Measurements from ENCODE around the gene CERS6. TPM values are rescaled to one million over a fixed set of nuclear protein-coding genes. Genes with fewer than 3 reads are reported as not detected.

Gene CERS6
- total and polyA plus RNA-seq, 2 of the 8 experiments (the other 6 are each of a cell fraction or from before 2014, with no cell fraction given) = 6.8 to 28.2 TPM

GRCh38 chr2:168514692-168515091 lies 58.6 kb downstream of the CERS6 start (continued):
- TF ChIP-seq, protein P1, sequence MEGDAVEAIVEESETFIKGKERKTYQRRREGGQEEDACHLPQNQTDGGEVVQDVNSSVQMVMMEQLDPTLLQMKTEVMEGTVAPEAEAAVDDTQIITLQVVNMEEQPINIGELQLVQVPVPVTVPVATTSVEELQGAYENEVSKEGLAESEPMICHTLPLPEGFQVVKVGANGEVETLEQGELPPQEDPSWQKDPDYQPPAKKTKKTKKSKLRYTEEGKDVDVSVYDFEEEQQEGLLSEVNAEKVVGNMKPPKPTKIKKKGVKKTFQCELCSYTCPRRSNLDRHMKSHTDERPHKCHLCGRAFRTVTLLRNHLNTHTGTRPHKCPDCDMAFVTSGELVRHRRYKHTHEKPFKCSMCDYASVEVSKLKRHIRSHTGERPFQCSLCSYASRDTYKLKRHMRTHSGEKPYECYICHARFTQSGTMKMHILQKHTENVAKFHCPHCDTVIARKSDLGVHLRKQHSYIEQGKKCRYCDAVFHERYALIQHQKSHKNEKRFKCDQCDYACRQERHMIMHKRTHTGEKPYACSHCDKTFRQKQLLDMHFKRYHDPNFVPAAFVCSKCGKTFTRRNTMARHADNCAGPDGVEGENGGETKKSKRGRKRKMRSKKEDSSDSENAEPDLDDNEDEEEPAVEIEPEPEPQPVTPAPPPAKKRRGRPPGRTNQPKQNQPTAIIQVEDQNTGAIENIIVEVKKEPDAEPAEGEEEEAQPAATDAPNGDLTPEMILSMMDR (IDR thresholded peaks at IDR 0.05; ENCODE audit: control extremely low read depth in 1 of 3, insufficient read depth in 1 of 3, low read depth in 1 of 3, low read length in 3 of 3) = no peak
- TF ChIP-seq KDM4A (IDR thresholded peaks at IDR 0.05; ENCODE audit: low read depth, low read length, severe bottlenecking) (no peak), RFX5 (IDR thresholded peaks at IDR 0.05; ENCODE audit: borderline replicate concordance, low read depth, low read length) (no peak), TEAD4 (IDR thresholded peaks at IDR 0.05; ENCODE audit: low read depth, low read length) (no peak), SIX5 (IDR thresholded peaks at IDR 0.05; ENCODE audit: low read depth, low read length) (no peak), HDAC2 (IDR thresholded peaks at IDR 0.05; ENCODE audit: borderline replicate concordance in 1 of 2, low read depth in 2 of 2, low read length in 2 of 2) (no peak), YY1 (IDR thresholded peaks at IDR 0.05; ENCODE audit: low read depth, low read length) (no peak), ATF2 (IDR thresholded peaks at IDR 0.05; ENCODE audit: low read length) (no peak), BRCA1 (IDR thresholded peaks at IDR 0.05; ENCODE audit: low read depth, low read length) (no peak)
